EH (cell line): ENCODE results near the gene CCDC187.
"Not testable (repeated sequence)": the region's sequence is repeated elsewhere in the genome, so short reads cannot be mapped to it uniquely, and the experiment has no call there.

Source experiments
- DNase-seq: peaks from one replicate; pipeline ENCODE4 v3.0.0-alpha.2; 2015; ENCODE audit warnings: low read depth

The CCDC187 gene

DNA sequence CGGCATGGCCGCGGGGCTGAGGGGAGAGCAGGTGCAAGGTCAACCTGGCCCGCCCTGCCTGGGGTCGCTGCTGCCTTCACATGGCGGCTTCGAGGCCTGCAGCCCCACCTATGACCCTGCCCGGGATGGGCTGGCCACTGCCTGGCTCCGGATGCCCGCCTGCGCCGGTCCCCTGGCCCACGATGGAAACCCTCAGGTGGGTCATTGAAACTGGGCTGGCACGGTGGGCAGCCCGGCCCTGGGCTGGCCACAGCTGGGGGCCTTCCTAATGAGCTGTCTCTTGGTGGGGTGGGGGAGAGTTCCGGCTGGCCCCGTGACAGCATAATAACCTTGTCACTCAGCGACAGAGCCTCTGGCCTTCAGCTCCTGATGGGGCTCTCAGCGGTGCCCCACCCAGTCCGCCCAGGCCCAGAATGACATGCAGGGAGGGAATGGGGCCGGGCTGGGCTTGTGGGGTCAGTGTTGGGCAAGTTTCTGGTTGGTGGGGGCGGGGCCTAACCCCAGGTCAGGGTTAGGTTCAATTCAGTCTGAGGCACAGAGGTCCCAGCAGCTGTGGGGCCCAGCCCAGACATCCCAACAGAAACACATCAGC, at the start of gene CCDC187:
Gene CCDC187, minus strand, starts transcription at position 270 of the 592 bp plus-strand sequence. Its CDS starts 264 bp downstream, at position 6.
- DNase-seq: no peak

DNA sequence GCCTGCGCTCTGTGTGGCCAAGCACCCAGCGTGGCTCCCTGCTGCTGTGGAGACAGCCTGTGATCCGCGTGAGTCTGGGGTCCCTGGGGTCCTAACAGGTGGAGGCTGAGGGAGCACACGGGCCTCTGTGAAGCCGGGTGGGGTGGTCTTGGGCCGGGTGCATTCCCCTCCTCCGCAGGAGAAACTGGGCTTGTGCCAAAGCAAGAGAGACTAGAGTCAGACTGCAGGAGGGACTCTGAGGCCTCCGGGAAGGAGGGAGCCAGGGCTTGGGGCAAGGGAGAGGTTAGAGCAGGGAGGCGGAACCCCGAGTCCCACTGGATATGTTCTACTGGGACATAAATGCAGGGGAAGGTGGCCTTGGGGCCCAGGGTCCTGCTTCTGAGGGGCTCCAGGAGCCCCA, 49.2 kb upstream of the CCDC187 start:
- no peak for DNase-seq

- no peak for DNase-seq
These were observed 48.8 kb upstream of the CCDC187 start for GRCh38 chr9:136352682-136353081.

DNA sequence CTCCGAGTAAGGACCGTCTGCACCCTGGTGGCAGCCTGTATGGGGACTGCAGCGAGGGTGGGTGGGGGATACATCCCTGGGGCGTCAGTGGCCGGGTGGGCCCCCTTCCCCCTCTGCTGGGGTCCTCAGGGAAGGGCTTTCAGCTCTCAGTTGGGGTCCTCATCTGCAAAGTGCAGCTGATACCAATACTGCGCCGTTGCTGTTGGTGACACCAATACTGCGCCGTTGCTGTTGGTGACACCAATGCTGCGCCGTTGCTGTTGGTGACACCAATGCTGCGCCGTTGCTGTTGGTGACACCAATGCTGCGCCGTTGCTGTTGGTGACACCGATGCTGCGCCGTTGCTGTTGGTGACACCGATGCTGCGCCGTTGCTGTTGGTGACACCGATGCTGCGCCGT, 48.0 kb upstream of the CCDC187 start:
- DNase-seq: not testable (repeated sequence)

DNA sequence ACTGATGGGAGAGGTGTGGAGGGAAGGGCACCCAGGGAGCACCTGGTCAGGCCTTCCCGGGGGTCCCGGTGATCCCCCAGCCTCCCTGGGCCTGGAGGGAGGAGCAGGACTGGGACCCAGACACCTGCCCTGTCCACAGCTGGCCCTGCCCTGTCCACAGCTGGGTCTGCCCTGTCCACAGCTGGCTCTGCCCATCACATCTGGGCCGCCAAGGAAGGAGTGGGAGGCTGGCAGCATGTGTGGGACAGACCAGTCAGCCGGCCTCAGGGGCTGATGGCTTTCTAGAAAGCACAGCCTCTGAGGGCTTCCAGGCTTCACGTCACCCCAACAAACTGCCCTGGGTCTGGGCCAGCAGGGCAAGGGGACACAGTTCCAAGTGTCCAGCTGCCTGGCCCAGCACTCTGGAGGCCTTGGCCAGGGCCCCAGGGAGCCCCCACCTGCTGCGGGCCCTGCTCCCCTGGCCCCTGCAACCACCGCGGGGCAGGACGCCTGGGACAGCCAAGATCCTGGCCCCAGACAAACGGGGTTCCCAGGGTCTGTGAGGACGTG, 47.4 kb upstream of the CCDC187 start:
- no peak for DNase-seq

DNA sequence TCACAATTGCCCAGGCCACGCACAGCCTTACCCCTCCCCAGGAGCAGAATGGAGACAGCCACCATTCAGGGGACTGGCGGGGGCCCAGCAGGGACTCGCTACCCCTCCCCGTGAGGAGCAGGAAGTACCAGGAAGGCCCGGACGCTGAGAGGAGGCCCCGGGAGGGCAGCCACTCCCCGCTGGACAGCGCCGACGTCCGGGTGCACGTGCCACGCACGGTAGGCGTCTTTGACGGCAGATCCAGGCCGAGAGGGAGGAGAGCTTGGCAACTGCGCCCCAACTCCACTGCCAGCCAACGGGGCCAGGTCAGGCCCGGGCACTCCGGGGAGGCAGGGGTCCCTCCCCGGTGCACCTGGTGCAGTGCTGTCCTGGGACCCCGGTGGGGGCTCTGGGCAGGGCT, 45.7 kb upstream of the CCDC187 start:
- DNase-seq: no peak

DNA sequence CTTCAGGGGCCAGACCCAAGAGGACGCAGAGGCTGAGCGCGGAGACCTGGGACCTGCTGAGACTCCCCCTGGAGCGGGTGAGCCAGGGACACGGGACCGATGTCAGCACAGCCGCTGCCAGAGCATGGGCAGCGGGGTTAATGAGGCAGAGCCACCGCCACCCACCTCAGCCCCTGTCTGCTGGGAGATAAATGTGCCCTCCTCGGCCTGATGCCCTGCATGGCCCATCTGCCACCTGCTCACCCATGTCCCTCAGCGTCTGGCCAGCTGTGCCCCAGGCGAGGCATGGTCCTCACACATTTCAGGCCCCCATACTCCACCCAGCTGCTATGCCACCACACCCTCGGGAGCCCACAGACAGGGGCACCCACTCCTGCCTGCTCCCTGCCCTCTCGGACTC, 44.8 kb upstream of the CCDC187 start:
- DNase-seq: no peak

DNA sequence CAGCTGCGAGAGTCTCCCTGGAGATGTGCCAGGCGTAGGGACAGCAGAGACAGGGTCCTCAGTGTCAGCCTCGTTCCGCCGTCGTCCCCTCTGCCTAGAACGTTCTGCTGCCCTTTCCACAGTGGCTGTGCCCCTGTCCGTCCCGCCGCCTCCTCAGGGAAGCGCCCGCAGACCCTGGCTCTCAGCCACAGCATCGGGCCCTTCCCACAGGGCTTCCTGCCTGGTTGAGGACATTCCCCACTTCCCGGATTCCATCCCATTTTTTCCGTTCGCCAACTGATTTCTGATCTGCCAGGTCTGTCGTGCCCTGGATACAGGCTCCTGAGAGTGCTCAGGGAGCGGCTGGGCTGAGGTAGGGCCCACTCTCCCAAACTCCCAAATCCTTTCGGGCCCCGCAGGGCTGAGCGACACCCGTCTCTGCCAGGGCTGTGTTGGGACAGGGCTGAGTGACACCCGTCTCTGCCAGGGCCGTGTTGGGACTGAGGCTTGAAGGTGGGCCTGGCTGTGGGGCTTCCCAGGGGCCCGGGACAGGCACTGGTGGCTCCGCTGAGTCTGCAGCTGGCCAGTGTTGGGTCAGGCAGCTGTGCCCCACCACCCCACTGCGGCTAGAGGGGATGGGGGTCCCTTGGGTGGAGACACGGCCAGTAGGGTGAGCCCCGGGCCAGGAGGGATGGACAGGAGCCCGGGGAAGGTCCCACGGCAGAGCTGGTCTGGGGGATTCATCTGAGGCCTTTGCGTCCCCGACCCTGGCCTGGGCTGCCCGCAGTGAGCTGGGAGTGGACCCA, 43.8 kb upstream of the CCDC187 start:
- no peak for DNase-seq

GRCh38 chr9:136346927-136347465, 43.1 kb upstream of the CCDC187 start:
- no peak for DNase-seq

DNA sequence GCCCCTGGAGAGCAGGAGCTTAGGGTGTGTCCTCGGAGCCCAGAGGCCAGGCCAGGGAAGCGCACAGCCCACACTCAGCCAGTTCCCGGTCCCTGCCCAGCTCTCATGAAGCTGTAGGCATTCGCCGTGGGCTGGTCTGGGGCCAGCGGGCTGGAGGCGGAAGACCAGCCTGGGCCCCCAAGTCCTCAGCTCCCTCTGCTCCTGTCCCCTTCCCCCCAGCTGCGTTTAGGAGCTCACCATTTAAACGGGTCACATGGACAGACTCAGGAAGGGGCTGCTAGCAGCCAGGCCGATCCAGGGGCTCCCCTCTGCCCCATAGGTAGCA, 42.2 kb upstream of the CCDC187 start:
- no peak for DNase-seq

DNA sequence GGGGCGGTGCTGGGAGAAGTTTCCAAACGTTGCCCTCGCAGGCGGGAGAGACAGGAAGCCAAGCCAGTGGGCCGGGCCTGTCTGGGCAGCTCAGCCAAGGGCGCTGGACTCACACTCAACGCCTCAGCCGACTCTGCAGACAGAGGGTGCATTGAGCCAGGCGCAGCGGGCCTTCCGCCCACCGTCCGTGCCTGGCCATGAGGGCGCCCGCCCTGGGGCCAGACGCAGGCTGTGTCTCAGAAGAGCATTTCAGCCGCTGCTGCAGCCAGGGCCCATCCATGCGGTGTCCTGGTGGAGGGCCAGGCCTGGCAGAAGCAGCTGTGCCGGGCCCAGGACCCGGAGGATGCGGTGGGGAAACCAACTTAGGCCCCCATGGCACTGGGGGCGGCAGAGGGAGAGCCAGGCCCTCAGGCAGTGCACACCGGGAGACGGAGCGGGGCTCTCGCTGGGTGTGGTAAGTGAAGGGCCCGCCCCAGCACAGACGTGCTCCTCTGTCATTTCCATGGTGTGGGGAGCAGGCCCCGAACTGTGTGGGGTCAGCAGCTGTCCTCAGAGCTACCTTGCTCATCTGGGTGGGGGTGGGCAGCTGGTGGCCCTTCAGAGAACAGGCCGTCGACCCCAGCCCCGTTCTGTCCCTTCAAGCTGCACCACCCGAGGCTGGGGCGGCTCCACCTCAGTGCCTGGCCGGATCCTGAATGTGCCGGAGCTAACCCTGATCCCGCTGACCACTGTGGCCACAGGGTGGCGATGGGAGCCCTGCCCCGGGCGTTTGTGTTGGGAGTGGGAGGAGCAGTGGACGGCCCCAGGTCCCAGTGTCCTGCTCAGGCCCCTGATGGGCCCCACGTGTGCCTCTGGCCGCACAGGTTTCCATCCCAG, 41.6 kb upstream of the CCDC187 start:
- peak; percentile 69 for DNase-seq

DNA sequence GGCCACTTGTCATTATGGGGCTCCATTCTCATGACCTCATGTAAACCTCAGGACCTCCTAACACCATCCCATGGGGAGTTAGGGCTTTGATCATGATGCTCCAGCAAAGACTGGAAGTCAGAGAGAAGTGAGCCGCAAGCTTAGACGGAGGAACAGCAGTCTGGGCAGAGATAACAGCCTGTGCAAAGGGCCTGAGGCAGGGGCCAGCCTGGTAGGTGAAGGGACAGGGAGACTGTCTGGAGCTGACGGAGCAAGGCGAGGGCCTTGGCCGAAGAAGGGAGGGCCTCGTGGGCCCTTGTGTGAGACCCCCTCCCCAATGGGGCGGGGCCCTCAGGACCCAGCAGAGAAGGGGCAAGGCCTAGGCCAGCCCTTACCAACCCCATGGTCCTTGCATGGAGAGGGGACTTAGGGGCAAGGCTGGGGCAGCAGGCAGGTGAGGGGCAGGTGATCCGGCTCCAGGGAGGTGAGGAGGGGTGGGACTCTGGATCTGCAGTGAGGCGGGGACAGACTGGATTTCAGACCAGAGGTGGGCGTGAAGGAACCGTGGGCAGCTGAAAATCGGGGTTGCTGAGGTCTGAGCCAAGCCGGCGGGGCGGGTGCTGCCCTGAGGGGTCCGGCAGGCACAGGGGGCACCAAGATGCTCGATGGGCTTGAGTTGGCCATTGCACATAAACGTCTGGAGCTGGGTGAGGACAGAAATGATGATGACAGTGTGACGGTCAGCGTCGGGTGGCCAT, 40.8 kb upstream of the CCDC187 start:
- no peak for DNase-seq

DNA sequence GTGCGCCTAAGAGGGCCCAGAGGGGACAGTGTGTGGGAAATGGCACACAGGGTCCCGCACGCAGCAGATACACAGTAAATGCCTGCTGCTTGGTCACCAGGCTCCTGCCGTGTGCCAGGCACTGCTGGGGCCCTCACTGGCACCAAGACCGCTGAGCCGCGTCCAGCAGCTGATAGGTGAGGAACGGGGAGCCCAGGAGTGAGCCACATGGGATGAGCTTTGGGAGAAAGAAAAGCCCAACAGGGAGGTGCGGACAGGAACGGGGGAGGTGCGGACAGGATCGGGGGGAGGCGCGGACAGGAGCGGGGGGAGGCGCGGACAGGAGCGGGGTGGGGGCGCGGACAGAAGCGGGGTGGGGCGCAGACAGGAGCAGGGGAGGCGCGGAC, 40.0 kb upstream of the CCDC187 start:
- DNase-seq: no peak

DNA sequence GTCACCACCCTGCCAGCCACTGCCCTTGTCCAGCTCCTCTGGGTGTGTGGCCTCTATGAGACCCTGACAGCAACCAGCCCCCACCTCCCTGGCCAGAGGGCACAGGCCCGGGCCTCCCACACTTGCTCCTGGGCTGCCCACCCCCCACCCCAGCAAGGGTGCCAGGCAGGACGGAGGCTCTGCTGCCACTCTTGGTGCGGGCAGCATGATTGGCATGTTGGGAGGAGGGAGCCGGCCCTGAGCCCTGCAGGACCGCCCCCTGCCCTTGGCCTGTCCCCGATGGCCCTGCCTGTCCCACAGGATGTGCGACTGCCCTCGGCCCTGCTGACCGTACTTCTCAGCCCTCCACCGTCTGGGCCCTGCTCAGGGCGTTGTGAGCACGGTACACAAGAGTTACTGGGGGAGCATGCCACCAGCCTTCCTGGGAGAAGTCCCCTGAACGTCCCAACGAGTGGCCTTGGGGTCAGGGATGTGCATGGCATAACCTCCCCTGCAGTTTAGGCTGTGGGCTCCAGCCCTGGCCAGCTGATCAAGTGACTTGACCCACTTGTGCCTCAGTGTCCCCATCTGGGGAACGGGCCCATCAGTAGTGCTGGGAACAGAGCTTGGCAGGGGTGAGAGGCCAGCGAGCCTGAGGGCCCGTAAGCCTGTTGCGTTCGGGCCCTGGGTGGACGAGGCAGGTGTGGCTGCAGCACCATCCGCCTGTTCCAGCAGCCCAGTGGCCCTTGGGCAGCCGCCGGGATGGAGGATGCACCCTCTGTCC, 39.4 kb upstream of the CCDC187 start:
- no peak for DNase-seq

- DNase-seq: peak; percentile 67
These were observed 38.6 kb upstream of the CCDC187 start for GRCh38 chr9:136342181-136343120.

- no peak for DNase-seq
These were observed 37.9 kb upstream of the CCDC187 start for GRCh38 chr9:136341769-136342168.

DNA sequence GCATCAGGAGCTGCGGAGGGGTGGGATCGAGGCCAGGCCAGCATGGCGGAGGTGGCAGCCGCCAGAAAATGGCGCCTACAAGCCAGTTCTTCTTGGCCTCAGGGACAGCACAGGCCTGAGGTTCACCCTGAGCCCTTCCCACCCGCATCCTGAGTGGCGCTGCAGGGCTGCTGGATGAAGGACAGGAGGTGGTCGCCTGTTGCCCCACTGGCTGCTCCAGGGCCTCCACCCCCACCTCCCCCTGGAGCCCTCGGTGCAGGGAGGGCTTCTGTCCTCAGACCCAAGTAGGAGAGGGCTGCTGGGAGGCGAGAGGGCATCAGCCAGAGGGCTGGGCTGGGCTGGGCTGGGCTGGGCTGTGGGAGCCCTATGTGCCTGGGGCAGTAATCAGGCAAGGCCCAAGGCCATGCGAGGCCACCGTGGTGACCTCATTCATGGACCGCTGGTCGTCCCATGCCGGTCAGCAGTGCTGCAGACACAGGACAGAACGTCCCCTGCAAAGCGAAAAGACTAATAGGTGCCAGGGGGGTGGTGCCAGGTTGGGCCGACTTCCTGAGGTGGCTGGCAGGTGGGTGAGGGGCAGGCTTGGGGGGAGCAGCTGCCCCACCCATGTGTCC, 37.3 kb upstream of the CCDC187 start:
- no peak for DNase-seq

- DNase-seq: no peak
These were observed 36.6 kb upstream of the CCDC187 start for GRCh38 chr9:136340356-136341041.

GRCh38 chr9:136339958-136340310, 36.0 kb upstream of the CCDC187 start:
- DNase-seq: no peak
